PC-3 (cell line): ENCODE measurements around the gene ZGRF1. TPM values are rescaled to one million over a fixed set of nuclear protein-coding genes. Genes with fewer than 3 reads are reported as not detected.
"Not testable (repeated sequence)": the region's sequence is repeated elsewhere in the genome, so short reads cannot be mapped to it uniquely, and the experiment has no call there.

Experiments
- ATAC-seq: fragments of 200-7000 bp; cut with Tn5 transposase; 2 replicates; pipeline ENCODE4 v1.9.1; 2020; ENCODE audit warnings: mild to moderate bottlenecking, moderate library complexity
- BruUV-seq: library from RNA; stranded (reverse); fragments of 400-500 nt; replicated peaks from 2 replicates; lab custom pipeline; 2021; lab: Mats Ljungman, UMichigan
- CTCF ChIA-PET: fragments of 300-600 bp; sonication (Branson Sonifier 250); formaldehyde crosslinking; loops from one replicate; lab custom pipeline; 2022; ENCODE audit warnings: antibody characterized with exemption; lab: Charles Lee
- POLR2A ChIA-PET: fragments of 300-600 bp; sonication (Branson Sonifier 250); formaldehyde crosslinking; loops from one replicate; lab custom pipeline; 2022; ENCODE audit warnings: antibody characterized with exemption; ENCODE audit not compliant: unreplicated experiment; lab: Charles Lee
- DNase-seq: peaks from one replicate; pipeline ENCODE4 v3.0.0-alpha.2; 2015
- H2AFZ ChIP-seq: fragments of 300-600 bp; sonication (generic); 2 replicates; pipeline ENCODE4 v1.6.0; 2016; ENCODE audit warnings: antibody characterized with exemption, low read length
- H3F3A ChIP-seq: fragments of 300-600 bp; sonication (generic); one replicate; pipeline ENCODE4 v1.6.0; 2017; ENCODE audit warnings: antibody characterized with exemption, low read length, control low read depth, mild to moderate bottlenecking; ENCODE audit not compliant: unreplicated experiment
- H3K27ac ChIP-seq: fragments of 300-600 bp; sonication (generic); 2 replicates; pipeline ENCODE4 v1.5.1; 2016; ENCODE audit warnings: mild to moderate bottlenecking, low read length
- H3K27me3 ChIP-seq: fragments of 300-600 bp; sonication (generic); 2 replicates; pipeline ENCODE4 v1.6.1; 2016; ENCODE audit warnings: low read length, mixed read lengths
- H3K36me3 ChIP-seq: fragments of 300-600 bp; sonication (generic); 2 replicates; pipeline ENCODE4 v1.6.1; 2016; ENCODE audit warnings: low read depth, mixed run types, low read length, mixed read lengths
- H3K4me1 ChIP-seq: fragments of 300-600 bp; sonication (generic); 2 replicates; pipeline ENCODE4 v1.5.1; 2016; ENCODE audit warnings: low read length; ENCODE audit not compliant: insufficient read depth
- H3K4me2 ChIP-seq: fragments of 300-600 bp; sonication (generic); 2 replicates; pipeline ENCODE4 v1.6.0; 2016; ENCODE audit warnings: low read length
- H3K4me3 ChIP-seq: fragments of 300-600 bp; sonication (generic); 2 replicates; pipeline ENCODE4 v1.5.1; 2016; ENCODE audit warnings: mild to moderate bottlenecking, low read length, mixed read lengths
- H3K79me2 ChIP-seq: fragments of 300-600 bp; sonication (generic); 2 replicates; pipeline ENCODE4 v1.6.1; 2017; ENCODE audit warnings: low read length, mixed read lengths
- H3K9ac ChIP-seq: fragments of 300-600 bp; sonication (generic); 2 replicates; pipeline ENCODE4 v1.6.0; 2016; ENCODE audit warnings: mild to moderate bottlenecking, low read length
- H3K9me2 ChIP-seq: fragments of 300-600 bp; sonication (generic); replicated peaks from 2 replicates; pipeline ENCODE4 v1.6.1; 2016; ENCODE audit warnings: mixed run types, low read length, mixed read lengths
- H3K9me3 ChIP-seq: fragments of 300-600 bp; sonication (generic); 2 replicates; pipeline ENCODE4 v1.6.1; 2016; ENCODE audit warnings: low read length, mixed read lengths
- H4K20me1 ChIP-seq: fragments of 300-600 bp; sonication (generic); 2 replicates; pipeline ENCODE4 v1.6.1; 2016; ENCODE audit warnings: low read length, mixed read lengths
- CTCF ChIP-seq: fragments of 300-600 bp; sonication (generic); conservative IDR thresholded peaks from 2 replicates; pipeline ENCODE4 v1.5.1; 2017; ENCODE audit warnings: antibody characterized with exemption, low read depth, mild to moderate bottlenecking, low read length
- EZH2 ChIP-seq: fragments of 300-600 bp; sonication (generic); IDR thresholded peaks from one replicate; pipeline ENCODE4 v1.6.1; 2017; ENCODE audit warnings: antibody characterized with exemption, mild to moderate bottlenecking, low read length; ENCODE audit not compliant: unreplicated experiment
- EZH2phosphoT487 ChIP-seq: fragments of 300-600 bp; sonication (generic); IDR thresholded peaks from 2 replicates; pipeline ENCODE4 v1.6.1; 2018; ENCODE audit warnings: mild to moderate bottlenecking, antibody characterized with exemption, low read length, borderline replicate concordance
- intact Hi-C: fragments of 100-400 bp; cut with micrococcal nuclease; formaldehyde crosslinking; loops from 2 replicates; pipeline ENCODE4 v1.9.0; 2023
- microRNA-seq: library from miRNA; unstranded; fragments of <30 nt; microRNA quantifications from one replicate; pipeline ENCODE4 v1.1.0, GENCODE V29; 2020; ENCODE audit not compliant: unreplicated experiment
- total RNA-seq: library from RNA; depleted of rRNA; stranded (reverse); fragments of >200 nt; gene quantifications from 2 replicates; pipeline ENCODE4 v1.2.3, GENCODE V29; 2014; rRNA removed

Gene ZGRF1
- total RNA-seq, 1 experiment from 2014 or later: 7.3 TPM

GRCh38 chr4:112502871-112503270 lies 133.8 kb downstream of the ZGRF1 start:
- H3K27ac ChIP-seq: no peak overlapping the region
- ATAC-seq: no peak
- peaks cover 19% of the 10 kb centered on the region for H3K27me3 ChIP-seq
- TF ChIP-seq EZH2phosphoT487: no peak
- no peak for TF ChIP-seq EZH2
- TF ChIP-seq CTCF: no peak
- H3K36me3 ChIP-seq: no peaks in the 10 kb centered on the region
- no peak overlapping the region for H2AFZ ChIP-seq
- no peaks in the 10 kb centered on the region for H3K9me3 ChIP-seq
- intact Hi-C loops: no loop called here
- no peak overlapping the region for H3K4me3 ChIP-seq
- H3K79me2 ChIP-seq: no peaks in the 10 kb centered on the region
- no peaks in the 10 kb centered on the region for H4K20me1 ChIP-seq
- H3K4me1 ChIP-seq: no peaks in the 10 kb centered on the region
- no TSS peak for BruUV-seq
- no peak for DNase-seq
- CTCF ChIA-PET: interaction anchor here (0.5 kb wide), 1 partner anchor 125 kb away, joined by 3 read pairs; no protein-coding TSS in a partner anchor
- H3K9ac ChIP-seq: no peak overlapping the region
- H3K9me2 ChIP-seq: no peaks in the 10 kb centered on the region
- H3F3A ChIP-seq: no peaks in the 10 kb centered on the region
- H3K4me2 ChIP-seq: no peak overlapping the region
- POLR2A ChIA-PET: interaction anchor here (0.6 kb wide), 1 partner anchor 8 kb away, joined by 7 read pairs; no protein-coding TSS in a partner anchor

GRCh38 chr4:112492321-112492720 lies 144.4 kb downstream of the ZGRF1 start:
- Histone ChIP-seq H3K9ac (no peak overlapping the region), H3K4me3 (no peak overlapping the region), H3K27me3 (no peaks in the 10 kb centered on the region), H3K27ac (no peak overlapping the region), H3K4me1 (no peaks in the 10 kb centered on the region), H3K36me3 (no peaks in the 10 kb centered on the region), H3K4me2 (no peak overlapping the region), H2AFZ (no peak overlapping the region), H4K20me1 (no peaks in the 10 kb centered on the region), H3K79me2 (no peaks in the 10 kb centered on the region), H3K9me2 (no peaks in the 10 kb centered on the region), H3F3A (no peaks in the 10 kb centered on the region), H3K9me3 (no peaks in the 10 kb centered on the region)
- DNase-seq (no peak), ATAC-seq (no peak)
- POLR2A ChIA-PET: no interaction called here
- no peak for TF ChIP-seq EZH2phosphoT487
- no peak for TF ChIP-seq CTCF
- no peak for TF ChIP-seq EZH2
- intact Hi-C loops: no loop called here
- BruUV-seq: no TSS peak
- CTCF ChIA-PET: no interaction called here

GRCh38 chr4:112490808-112491207 lies 145.9 kb downstream of the ZGRF1 start:
- H4K20me1 ChIP-seq, H3K9me2 ChIP-seq, POLR2A ChIA-PET, H3K9me3 ChIP-seq, H3K4me2 ChIP-seq, H3K4me3 ChIP-seq, CTCF ChIA-PET, intact Hi-C loops, H3K4me1 ChIP-seq, H3K9ac ChIP-seq, H3K27me3 ChIP-seq, H3K36me3 ChIP-seq, ATAC-seq, H3K27ac ChIP-seq, H2AFZ ChIP-seq, BruUV-seq, H3F3A ChIP-seq, DNase-seq, H3K79me2 ChIP-seq: not testable (repeated sequence)

Small RNA genes lying within 50 kb of the gene (microRNA-seq; reads per million reads assigned to microRNA genes)
- gene MIR302A: not detected
- gene MIR302B: not detected
- gene MIR302C: not detected
- not detected for gene MIR302D
- gene MIR367: not detected

Other genes with a start within 250 kb of the ZGRF1 start
- gene NEUROG2, start 120.7 kb downstream of the ZGRF1 start, total RNA-seq: not detected in 2 replicates
- gene LARP7, start 234 bp upstream of the ZGRF1 start, total RNA-seq: 13.0 and 17.1 TPM in 2 replicates